K562 (cell line): ENCODE results near the gene HK1. TPM values are rescaled to one million over a fixed set of nuclear protein-coding genes. Genes with fewer than 3 reads are reported as not detected.
A peak's percentile ranks its signal among the peaks of the same experiment; 100 is the strongest.

Experiments
- ASH1L ChIP-seq: fragments of 450-650 bp; IDR thresholded peaks from 2 replicates; pipeline ENCODE4 v1.6.1; 2018; ENCODE audit warnings: borderline replicate concordance, mild to moderate bottlenecking, low read depth; ENCODE audit not compliant: partially characterized antibody
- CREM ChIP-seq: IDR thresholded peaks from 2 replicates; pipeline ENCODE4 v1.6.1; 2014; ENCODE audit warnings: antibody characterized with exemption, low read depth
- ETV1 ChIP-seq: fragments of 450-650 bp; conservative IDR thresholded peaks from 2 replicates; pipeline ENCODE4 v1.6.1; 2016; ENCODE audit warnings: missing genetic modification characterization, control low read depth, low read depth, missing compliant biosample characterization
- HBP1 ChIP-seq: fragments of 450-650 bp; formaldehyde crosslinking; IDR thresholded peaks from 2 replicates; pipeline ENCODE4 v1.4.0; 2022; ENCODE audit warnings: missing genetic modification characterization
- HLTF ChIP-seq: fragments of 450-650 bp; IDR thresholded peaks from 2 replicates; pipeline ENCODE4 v1.6.1; 2016
- POLR2G ChIP-seq: fragments of 200-400 bp; formaldehyde crosslinking; IDR thresholded peaks from 2 replicates; pipeline ENCODE4 v1.6.1; 2017; ENCODE audit warnings: low read depth, mild to moderate bottlenecking, antibody characterized with exemption, low read length, moderate library complexity
- RBM22 ChIP-seq: fragments of 200-400 bp; formaldehyde crosslinking; IDR thresholded peaks from 2 replicates; pipeline ENCODE4 v1.6.1; 2018; ENCODE audit warnings: low read length, low read depth; ENCODE audit not compliant: poor library complexity, severe bottlenecking
- SMAD4 ChIP-seq: fragments of 250-450 bp; sonication (Bioruptor Pico); conservative IDR thresholded peaks from 2 replicates; pipeline ENCODE4 v1.8.0; 2021; ENCODE audit warnings: inconsistent platforms, mild to moderate bottlenecking, moderate library complexity
- SMARCA4 ChIP-seq: fragments of 450-650 bp; IDR thresholded peaks from 2 replicates; pipeline ENCODE4 v1.6.1; 2016
- ZFPM2 ChIP-seq: fragments of 250-450 bp; sonication (Bioruptor Pico); IDR thresholded peaks from 2 replicates; pipeline ENCODE4 v1.5.1; 2022; ENCODE audit warnings: mild to moderate bottlenecking
- ZNF165 ChIP-seq: fragments of 250-450 bp; sonication (Bioruptor Pico); IDR thresholded peaks from 2 replicates; pipeline ENCODE4 v1.4.0; 2020; ENCODE audit warnings: borderline replicate concordance
- ZNF395 ChIP-seq: fragments of 200-800 bp; sonication (Bioruptor generic); IDR thresholded peaks from 2 replicates; pipeline ENCODE4 v1.6.1; 2017; ENCODE audit warnings: missing genetic modification characterization, missing compliant biosample characterization
- polyA plus RNA-seq, 8 experiments: library from polyadenylated mRNA; depleted of rRNA in 4 of 8; stranded (reverse) in 5 of 8; unstranded in 3 of 8; fragments of >200 nt; fragmentation: Nextera tagmentation in 2 of 8; fragmentation: Illumina TruSeq in 1 of 8; extraction: Ambion mirVana in 2 of 8; extraction: Trizol in 1 of 8; gene quantifications; 2 replicates each; pipeline versions ENCODE4 v1.2.1 to v1.2.3, GENCODE V29; 2011 to 2014; ENCODE audit warnings: inconsistent platforms in 1 of 8, missing spikeins in 1 of 8
- total RNA-seq, 7 experiments: library from RNA; depleted of rRNA in 6 of 7; stranded (reverse); fragments of >200 nt in 6 of 7; fragmentation: Illumina TruSeq in 2 of 7; extraction: Trizol in 2 of 7; gene quantifications; 2 replicates each; pipeline versions ENCODE4 v1.2.1 to v1.2.3, GENCODE V29; 2011 to 2021; ENCODE audit warnings: low replicate concordance in 1 of 7
- TF ChIP-seq, protein P1 (sequence below): fragments of 150-350 bp; conservative IDR thresholded peaks from 2 replicates; pipeline ENCODE4 v1.6.1; 2014; ENCODE audit warnings: low read length
- TF ChIP-seq, protein P2 (sequence below): fragments of 200-800 bp; sonication (Bioruptor generic); IDR thresholded peaks from 2 replicates; pipeline ENCODE4 v1.6.1; 2016; ENCODE audit warnings: missing genetic modification characterization, missing compliant biosample characterization

HK1 gene
- total and polyA plus RNA-seq, 9 of the 15 experiments (the other 6 are each of a cell fraction or from before 2014, with no cell fraction given): 29.2 to 444 (median 193) TPM

DNA sequence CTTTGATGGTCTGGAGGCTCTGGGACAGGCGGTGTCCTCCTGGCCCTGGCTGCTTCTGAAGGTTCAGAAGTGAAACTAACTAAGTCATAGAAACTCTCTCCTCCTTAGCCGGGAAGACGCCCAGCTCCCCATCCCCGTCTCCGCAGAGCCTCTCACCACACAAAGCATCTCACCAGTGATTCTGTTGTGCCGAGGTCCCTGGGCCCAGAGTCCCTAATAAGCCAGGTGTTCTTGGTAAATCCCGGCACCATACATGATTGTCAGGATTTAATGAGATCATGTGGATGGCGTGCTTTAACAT, 48.7 kb upstream of the HK1 start (continued):
- TF ChIP-seq ETV1 (tag): no peak
- no peak for TF ChIP-seq POLR2G
- TF ChIP-seq HBP1: no peak
- 0 out of 2 replicates have a peak, but pooled peaks have one; percentile 1 for TF ChIP-seq SMAD4
- TF ChIP-seq ASH1L: no peak
- no peak for TF ChIP-seq RBM22
- no peak for TF ChIP-seq CREM
- TF ChIP-seq ZNF165 (CRISPR knock-in tag): no peak
- 0 out of 2 replicates have a peak, but pooled peaks have one; percentile 6 for TF ChIP-seq SMARCA4
- TF ChIP-seq, protein P1, sequence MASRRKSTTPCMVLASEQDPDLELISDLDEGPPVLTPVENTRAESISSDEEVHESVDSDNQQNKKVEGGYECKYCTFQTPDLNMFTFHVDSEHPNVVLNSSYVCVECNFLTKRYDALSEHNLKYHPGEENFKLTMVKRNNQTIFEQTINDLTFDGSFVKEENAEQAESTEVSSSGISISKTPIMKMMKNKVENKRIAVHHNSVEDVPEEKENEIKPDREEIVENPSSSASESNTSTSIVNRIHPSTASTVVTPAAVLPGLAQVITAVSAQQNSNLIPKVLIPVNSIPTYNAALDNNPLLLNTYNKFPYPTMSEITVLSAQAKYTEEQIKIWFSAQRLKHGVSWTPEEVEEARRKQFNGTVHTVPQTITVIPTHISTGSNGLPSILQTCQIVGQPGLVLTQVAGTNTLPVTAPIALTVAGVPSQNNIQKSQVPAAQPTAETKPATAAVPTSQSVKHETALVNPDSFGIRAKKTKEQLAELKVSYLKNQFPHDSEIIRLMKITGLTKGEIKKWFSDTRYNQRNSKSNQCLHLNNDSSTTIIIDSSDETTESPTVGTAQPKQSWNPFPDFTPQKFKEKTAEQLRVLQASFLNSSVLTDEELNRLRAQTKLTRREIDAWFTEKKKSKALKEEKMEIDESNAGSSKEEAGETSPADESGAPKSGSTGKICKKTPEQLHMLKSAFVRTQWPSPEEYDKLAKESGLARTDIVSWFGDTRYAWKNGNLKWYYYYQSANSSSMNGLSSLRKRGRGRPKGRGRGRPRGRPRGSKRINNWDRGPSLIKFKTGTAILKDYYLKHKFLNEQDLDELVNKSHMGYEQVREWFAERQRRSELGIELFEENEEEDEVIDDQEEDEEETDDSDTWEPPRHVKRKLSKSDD: no peak
- no peak for TF ChIP-seq ZFPM2 (CRISPR knock-in tag)
- TF ChIP-seq HLTF: no peak
- TF ChIP-seq, protein P2, sequence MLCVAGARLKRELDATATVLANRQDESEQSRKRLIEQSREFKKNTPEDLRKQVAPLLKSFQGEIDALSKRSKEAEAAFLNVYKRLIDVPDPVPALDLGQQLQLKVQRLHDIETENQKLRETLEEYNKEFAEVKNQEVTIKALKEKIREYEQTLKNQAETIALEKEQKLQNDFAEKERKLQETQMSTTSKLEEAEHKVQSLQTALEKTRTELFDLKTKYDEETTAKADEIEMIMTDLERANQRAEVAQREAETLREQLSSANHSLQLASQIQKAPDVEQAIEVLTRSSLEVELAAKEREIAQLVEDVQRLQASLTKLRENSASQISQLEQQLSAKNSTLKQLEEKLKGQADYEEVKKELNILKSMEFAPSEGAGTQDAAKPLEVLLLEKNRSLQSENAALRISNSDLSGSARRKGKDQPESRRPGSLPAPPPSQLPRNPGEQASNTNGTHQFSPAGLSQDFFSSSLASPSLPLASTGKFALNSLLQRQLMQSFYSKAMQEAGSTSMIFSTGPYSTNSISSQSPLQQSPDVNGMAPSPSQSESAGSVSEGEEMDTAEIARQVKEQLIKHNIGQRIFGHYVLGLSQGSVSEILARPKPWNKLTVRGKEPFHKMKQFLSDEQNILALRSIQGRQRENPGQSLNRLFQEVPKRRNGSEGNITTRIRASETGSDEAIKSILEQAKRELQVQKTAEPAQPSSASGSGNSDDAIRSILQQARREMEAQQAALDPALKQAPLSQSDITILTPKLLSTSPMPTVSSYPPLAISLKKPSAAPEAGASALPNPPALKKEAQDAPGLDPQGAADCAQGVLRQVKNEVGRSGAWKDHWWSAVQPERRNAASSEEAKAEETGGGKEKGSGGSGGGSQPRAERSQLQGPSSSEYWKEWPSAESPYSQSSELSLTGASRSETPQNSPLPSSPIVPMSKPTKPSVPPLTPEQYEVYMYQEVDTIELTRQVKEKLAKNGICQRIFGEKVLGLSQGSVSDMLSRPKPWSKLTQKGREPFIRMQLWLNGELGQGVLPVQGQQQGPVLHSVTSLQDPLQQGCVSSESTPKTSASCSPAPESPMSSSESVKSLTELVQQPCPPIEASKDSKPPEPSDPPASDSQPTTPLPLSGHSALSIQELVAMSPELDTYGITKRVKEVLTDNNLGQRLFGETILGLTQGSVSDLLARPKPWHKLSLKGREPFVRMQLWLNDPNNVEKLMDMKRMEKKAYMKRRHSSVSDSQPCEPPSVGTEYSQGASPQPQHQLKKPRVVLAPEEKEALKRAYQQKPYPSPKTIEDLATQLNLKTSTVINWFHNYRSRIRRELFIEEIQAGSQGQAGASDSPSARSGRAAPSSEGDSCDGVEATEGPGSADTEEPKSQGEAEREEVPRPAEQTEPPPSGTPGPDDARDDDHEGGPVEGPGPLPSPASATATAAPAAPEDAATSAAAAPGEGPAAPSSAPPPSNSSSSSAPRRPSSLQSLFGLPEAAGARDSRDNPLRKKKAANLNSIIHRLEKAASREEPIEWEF (CRISPR knock-in tag): 0 out of 2 replicates have a peak, but pooled peaks have one; percentile 14
- peak; percentile 19; the same call in 1 of the 2 replicates for TF ChIP-seq ZNF395 (CRISPR knock-in tag)
